ENCODE measurements around the gene EPHB1.

EPHB1 gene

GRCh38 chr3:134916276-134916961 is 121.4 kb downstream of the EPHB1 start:
- no peak for TF ChIP-seq CTCF (IDR thresholded peaks at IDR 0.05; ENCODE audit: extremely low read depth, missing control alignments)
- DNase-seq (ENCODE audit: low spot score) = no peak

GRCh38 chr3:134917631-134918030 is 122.6 kb downstream of the EPHB1 start:
- TF ChIP-seq CTCF (IDR thresholded peaks at IDR 0.05; ENCODE audit: extremely low read depth, missing control alignments) = no peak
- DNase-seq (ENCODE audit: low spot score) = no peak

- peak; percentile 69 for DNase-seq (ENCODE audit: low spot score)
- TF ChIP-seq CTCF (IDR thresholded peaks at IDR 0.05; ENCODE audit: extremely low read depth, missing control alignments) = no peak
Measured at GRCh38 chr3:134918441-134918840, 123.4 kb downstream of the EPHB1 start.

GRCh38 chr3:134922101-134922500 is 127.0 kb downstream of the EPHB1 start:
- TF ChIP-seq CTCF (IDR thresholded peaks at IDR 0.05; ENCODE audit: extremely low read depth, missing control alignments) = no peak
- no peak for DNase-seq (ENCODE audit: low spot score)

GRCh38 chr3:134922866-134923265 is 127.8 kb downstream of the EPHB1 start:
- no peak for DNase-seq (ENCODE audit: low spot score)
- TF ChIP-seq CTCF (IDR thresholded peaks at IDR 0.05; ENCODE audit: extremely low read depth, missing control alignments) = no peak

GRCh38 chr3:134923286-134923685 is 128.2 kb downstream of the EPHB1 start:
- no peak for TF ChIP-seq CTCF (IDR thresholded peaks at IDR 0.05; ENCODE audit: extremely low read depth, missing control alignments)
- no peak for DNase-seq (ENCODE audit: low spot score)

GRCh38 chr3:134927599-134927998 is 132.5 kb downstream of the EPHB1 start:
- TF ChIP-seq CTCF (IDR thresholded peaks at IDR 0.05; ENCODE audit: extremely low read depth, missing control alignments) = no peak
- no peak for DNase-seq (ENCODE audit: low spot score)

All from GM20000 (cell line).